ENCODE measurements around the gene GNGT2.

GRCh38 chr17:49210158-49211029 lies at the start of gene GNGT2, which contains the start of gene ABI3:
- no peak for TF ChIP-seq CTCF (optimal IDR thresholded peaks at IDR 0.05 in 1 of 3, IDR thresholded peaks at IDR 0.05 in 1 of 3, conservative IDR thresholded peaks at IDR 0.05 in 1 of 3; ENCODE audit: extremely low read depth in 1 of 3, insufficient read depth in 2 of 3, low read length in 3 of 3)
- no peak for TF ChIP-seq EZH2 (IDR thresholded peaks at IDR 0.05; ENCODE audit: low read length)
